SK-N-MC (cell line): Measurements from ENCODE around the gene ANGPTL1.

ENCODE experiments used
- DNase-seq: peaks from one replicate; pipeline ENCODE4 v3.0.0-alpha.2; 2011; ENCODE audit warnings: low read depth, low spot score
- H3K27ac ChIP-seq: fragments of 200-600 bp; sonication (generic); 2 replicates; pipeline ENCODE4 v1.5.1; 2016; ENCODE audit warnings: mixed run types
- H3K36me3 ChIP-seq: fragments of 200-600 bp; sonication (generic); 2 replicates; pipeline ENCODE4 v1.6.1; 2017; ENCODE audit warnings: antibody characterized with exemption, low read length, mixed read lengths; ENCODE audit not compliant: insufficient read depth
- H3K4me3 ChIP-seq: fragments of 200-600 bp; sonication (generic); 2 replicates; pipeline ENCODE4 v1.5.1; 2016
- H3K9ac ChIP-seq: fragments of 200-600 bp; sonication (generic); 2 replicates; pipeline ENCODE4 v1.8.0; 2017; ENCODE audit warnings: mixed run types, mixed read lengths; ENCODE audit not compliant: insufficient read length
- H3K9me3 ChIP-seq: fragments of 200-600 bp; sonication (generic); 2 replicates; pipeline ENCODE4 v1.6.1; 2017; ENCODE audit warnings: low read depth, mild to moderate bottlenecking, antibody characterized with exemption, low read length, moderate library complexity, mixed read lengths
- EZH2 ChIP-seq: fragments of 200-600 bp; sonication (generic); IDR thresholded peaks from one replicate; pipeline ENCODE4 v1.6.1; 2017; ENCODE audit warnings: antibody characterized with exemption
- FOXP2 ChIP-seq: optimal IDR thresholded peaks from 2 replicates; pipeline ENCODE3; 2011; ENCODE audit warnings: mild to moderate bottlenecking, moderate library complexity; ENCODE audit not compliant: insufficient read depth; ENCODE audit errors: extremely low read length, control extremely low read depth
- POLR2AphosphoS5 ChIP-seq: IDR thresholded peaks from 2 replicates; pipeline ENCODE4 v1.6.1; 2012; ENCODE audit warnings: mild to moderate bottlenecking, low read depth, low read length, borderline replicate concordance

ANGPTL1 gene

DNA sequence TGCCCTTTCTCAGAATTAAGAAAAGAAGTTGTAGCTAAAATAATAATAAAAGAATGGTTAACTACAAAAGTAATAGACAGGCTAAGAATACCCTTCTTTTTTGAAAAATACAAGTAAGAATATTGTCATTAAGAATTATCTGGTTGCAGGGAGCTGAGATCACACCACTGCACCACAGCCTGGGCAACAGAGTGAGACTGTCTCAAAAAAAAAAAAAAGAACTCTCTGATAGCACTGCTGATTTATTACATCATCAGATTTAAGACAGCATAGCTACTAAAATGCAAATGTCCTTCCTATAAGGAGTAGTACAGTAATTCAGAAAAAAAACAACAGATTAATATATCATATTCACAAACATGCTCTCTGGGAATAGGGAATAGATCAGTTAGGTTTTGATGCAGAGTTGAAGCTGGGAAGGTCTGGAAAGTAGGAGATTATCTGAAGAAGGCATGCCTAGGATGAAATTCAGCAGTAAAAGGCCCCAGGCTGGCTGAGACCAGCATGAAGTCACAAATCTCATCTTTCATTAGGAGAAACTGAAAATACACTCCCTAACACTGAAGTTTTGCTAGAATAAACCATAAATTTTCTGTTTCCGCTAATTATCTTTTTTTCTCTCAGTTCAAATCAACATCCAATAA, 30.7 kb upstream of the ANGPTL1 start:
- no peaks in the 10 kb centered on the region for H3K9me3 ChIP-seq
- no peak overlapping the region for H3K9ac ChIP-seq
- no peak overlapping the region for H3K27ac ChIP-seq
- H3K4me3 ChIP-seq: no peak overlapping the region
- DNase-seq: no peak
- TF ChIP-seq POLR2AphosphoS5 (no peak), FOXP2 (no peak), EZH2 (no peak)
- H3K36me3 ChIP-seq: no peaks in the 10 kb centered on the region; the same call in 1 of the 2 replicates

DNA sequence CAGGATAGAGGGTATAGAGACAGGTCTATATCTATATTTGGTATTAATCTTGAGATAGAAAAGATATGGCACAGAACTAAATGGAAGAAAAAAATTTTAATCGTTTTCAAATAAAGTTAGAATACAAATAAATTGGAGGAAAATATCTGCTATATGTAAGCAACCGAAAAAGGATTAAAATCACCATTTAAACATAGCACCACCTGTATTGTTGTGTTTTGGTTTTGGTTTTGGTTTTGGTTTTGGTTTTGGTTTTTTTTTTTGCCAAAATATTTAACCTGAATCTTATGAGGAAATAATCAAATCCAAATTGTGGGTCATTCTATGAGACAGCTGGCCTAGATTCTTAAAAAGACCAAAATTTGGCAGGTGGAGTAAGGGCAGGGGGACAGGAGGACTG, 28.5 kb upstream of the ANGPTL1 start:
- H3K9ac ChIP-seq: no peak overlapping the region
- no peak overlapping the region for H3K27ac ChIP-seq
- DNase-seq: no peak
- no peak overlapping the region for H3K4me3 ChIP-seq
- no peak for TF ChIP-seq EZH2
- TF ChIP-seq POLR2AphosphoS5: no peak
- no peak for TF ChIP-seq FOXP2
- H3K9me3 ChIP-seq: no peaks in the 10 kb centered on the region
- H3K36me3 ChIP-seq: no peaks in the 10 kb centered on the region; the same call in 1 of the 2 replicates

DNA sequence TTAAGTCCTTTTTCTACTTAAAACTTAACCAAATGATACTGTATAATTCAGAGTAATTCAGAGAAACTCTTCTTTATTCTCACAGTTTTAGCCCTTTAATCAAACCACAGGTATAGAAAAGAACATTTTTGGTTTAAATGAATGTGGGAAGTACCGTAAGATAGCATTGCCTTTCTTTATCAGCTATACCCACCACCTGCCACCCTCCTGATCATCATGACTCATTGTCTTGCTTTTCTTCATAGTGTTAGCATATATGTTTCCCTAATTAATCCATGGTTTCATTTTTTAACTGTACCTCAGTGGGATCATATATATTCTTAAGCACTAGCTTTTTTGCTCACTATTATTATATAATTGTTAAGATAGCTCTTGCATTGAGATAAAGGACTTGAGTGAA, 27.5 kb upstream of the ANGPTL1 start:
- no peaks in the 10 kb centered on the region; the same call in 1 of the 2 replicates for H3K36me3 ChIP-seq

DNA sequence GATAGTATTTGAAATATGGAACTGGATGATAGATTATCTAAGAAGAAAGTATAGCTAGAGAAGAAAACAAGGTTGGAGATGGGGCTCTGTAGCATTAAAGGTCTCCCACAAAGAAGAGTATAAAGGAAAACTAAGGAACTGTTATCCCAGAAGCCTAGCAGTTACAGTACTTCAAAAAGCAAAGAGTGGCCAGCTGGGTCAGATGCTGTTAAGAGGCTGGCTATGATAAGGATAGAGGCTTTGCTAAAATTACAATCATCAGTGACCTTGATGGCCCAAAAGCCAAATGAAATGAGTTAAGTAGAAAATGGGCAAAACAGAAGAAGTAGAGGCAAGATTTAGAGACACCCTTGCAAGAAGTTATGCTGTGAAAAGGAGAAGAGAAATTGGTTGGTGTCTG, 25.1 kb upstream of the ANGPTL1 start:
- no peak overlapping the region for H3K4me3 ChIP-seq
- no peak overlapping the region for H3K9ac ChIP-seq
- no peak for DNase-seq
- no peak for TF ChIP-seq EZH2
- TF ChIP-seq POLR2AphosphoS5: no peak
- no peak for TF ChIP-seq FOXP2
- no peaks in the 10 kb centered on the region; the same call in 1 of the 2 replicates for H3K36me3 ChIP-seq
- H3K27ac ChIP-seq: no peak overlapping the region
- no peaks in the 10 kb centered on the region for H3K9me3 ChIP-seq

More for the DNA sequence above, 27.5 kb upstream of the ANGPTL1 start:
- no peak overlapping the region for H3K4me3 ChIP-seq
- H3K9ac ChIP-seq: no peak overlapping the region
- H3K27ac ChIP-seq: no peak overlapping the region
- no peaks in the 10 kb centered on the region for H3K9me3 ChIP-seq
- DNase-seq: no peak
- TF ChIP-seq EZH2 (no peak), FOXP2 (no peak), POLR2AphosphoS5 (no peak)

DNA sequence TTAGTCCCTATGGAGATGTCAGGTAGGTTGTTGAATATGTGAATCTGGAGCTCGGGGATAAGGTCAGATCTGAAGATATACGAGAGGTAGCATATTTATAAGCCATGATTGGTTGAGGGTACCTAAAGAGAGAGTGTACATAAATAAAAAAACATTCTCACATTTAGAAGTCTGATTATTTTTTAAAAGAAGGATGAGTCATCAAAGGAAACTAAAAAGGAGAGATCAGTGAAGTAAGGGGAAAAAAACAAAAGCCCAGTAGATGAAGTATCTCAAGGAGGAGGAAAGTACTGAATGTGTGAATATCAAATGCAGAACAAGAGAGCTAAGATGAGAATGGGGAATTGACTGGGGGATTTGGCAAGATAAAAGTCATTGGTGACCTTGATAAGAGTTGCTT, 15.7 kb upstream of the ANGPTL1 start:
- H3K27ac ChIP-seq: no peak overlapping the region
- no peak for DNase-seq
- H3K9ac ChIP-seq: no peak overlapping the region
- H3K4me3 ChIP-seq: no peak overlapping the region
- H3K9me3 ChIP-seq: no peaks in the 10 kb centered on the region
- peaks cover 4% of the 10 kb centered on the region; the same call in 1 of the 2 replicates for H3K36me3 ChIP-seq
- TF ChIP-seq EZH2: no peak
- no peak for TF ChIP-seq POLR2AphosphoS5
- TF ChIP-seq FOXP2: no peak

DNA sequence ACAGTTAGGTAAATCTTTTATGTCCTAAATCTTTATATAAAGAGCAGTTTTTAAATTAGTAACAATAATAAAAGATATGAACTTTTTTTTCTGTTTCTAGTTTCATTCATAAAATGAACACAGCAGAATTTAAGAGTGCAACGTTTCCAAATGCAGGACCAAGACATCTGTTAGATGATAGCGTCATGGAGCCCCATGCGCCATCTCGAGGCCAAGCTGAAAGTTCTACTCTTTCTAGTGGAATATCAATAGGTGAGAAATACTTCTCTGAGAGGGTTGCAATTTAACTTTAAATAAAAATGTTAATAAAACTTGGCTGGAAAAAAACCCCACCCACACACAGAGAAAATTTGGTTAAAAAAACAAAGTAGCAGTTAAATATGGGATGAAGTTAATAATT, 15.0 kb upstream of the ANGPTL1 start:
- Histone ChIP-seq H3K9ac (no peak overlapping the region), H3K36me3 (peaks cover 4% of the 10 kb centered on the region; the same call in 1 of the 2 replicates), H3K4me3 (no peak overlapping the region), H3K27ac (no peak overlapping the region), H3K9me3 (no peaks in the 10 kb centered on the region)
- DNase-seq: no peak
- TF ChIP-seq POLR2AphosphoS5 (no peak), EZH2 (no peak), FOXP2 (no peak)

DNA sequence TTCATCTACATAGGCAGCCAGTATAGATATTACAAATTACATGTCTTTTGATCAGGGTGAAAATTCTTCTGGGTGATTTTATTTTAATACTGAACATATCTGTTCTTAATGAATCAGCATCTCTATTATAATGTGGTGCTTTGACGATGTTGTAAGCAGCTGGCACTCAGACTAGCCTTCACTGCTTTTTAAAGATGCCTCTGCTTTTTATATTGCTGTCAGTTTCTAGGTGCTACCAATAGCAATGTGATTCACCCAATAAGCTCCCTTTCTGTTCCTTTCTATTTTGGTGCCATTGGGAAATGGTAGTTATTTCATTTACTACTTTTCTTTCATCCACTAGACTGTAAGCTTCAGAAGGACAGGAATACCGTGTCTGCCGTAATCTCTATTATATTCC, 11.1 kb upstream of the ANGPTL1 start:
- TF ChIP-seq FOXP2 (no peak), POLR2AphosphoS5 (no peak), EZH2 (no peak)
- Histone ChIP-seq H3K9ac (no peak overlapping the region), H3K36me3 (peaks cover 4% of the 10 kb centered on the region; the same call in 1 of the 2 replicates), H3K4me3 (no peak overlapping the region), H3K9me3 (no peaks in the 10 kb centered on the region), H3K27ac (no peak overlapping the region)
- DNase-seq: no peak

DNA sequence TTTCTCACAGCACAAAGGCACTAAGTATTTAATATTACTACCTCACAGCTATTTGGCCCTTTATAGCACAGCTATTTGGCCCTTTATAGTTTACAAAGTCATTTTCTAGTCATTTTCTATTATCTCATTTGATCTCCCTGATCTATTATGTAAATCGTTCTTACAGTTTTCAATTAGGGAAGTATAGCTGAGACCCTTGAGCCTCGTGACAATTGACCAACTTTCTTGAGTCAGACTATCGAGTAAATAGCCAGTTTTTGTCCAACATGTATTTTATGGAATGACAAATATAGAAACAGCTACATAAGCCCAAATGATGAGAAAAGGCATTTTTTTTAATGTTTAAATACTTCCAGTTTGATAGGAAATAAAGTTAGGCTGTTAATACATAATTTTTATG, 7.0 kb upstream of the ANGPTL1 start:
- H3K36me3 ChIP-seq: no peaks in the 10 kb centered on the region
- H3K9ac ChIP-seq: no peak overlapping the region
- no peak overlapping the region for H3K4me3 ChIP-seq
- DNase-seq: no peak
- H3K27ac ChIP-seq: no peak overlapping the region
- H3K9me3 ChIP-seq: no peaks in the 10 kb centered on the region
- TF ChIP-seq FOXP2 (no peak), POLR2AphosphoS5 (no peak), EZH2 (no peak)

DNA sequence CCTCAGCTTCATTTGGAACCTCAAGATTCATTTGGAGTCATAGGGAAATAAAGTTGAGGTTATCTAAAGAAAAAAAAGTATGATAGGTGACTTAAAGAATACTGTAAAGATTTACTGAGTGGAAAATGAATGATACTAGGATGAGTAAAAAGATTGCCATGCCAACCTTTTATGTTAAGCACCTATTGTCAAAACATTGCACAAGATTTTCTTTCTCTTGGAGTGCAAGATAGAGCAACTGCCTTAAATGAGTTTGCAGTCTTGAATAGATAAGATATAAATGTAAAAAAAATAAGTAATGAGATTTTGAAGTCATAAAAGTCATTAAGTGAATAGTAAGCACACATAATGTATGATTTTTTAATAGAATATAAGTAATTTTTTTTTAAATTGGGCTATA, 5.1 kb upstream of the ANGPTL1 start:
- Histone ChIP-seq H3K4me3 (no peak overlapping the region), H3K9me3 (no peaks in the 10 kb centered on the region), H3K36me3 (no peaks in the 10 kb centered on the region), H3K9ac (no peak overlapping the region), H3K27ac (no peak overlapping the region)
- no peak for TF ChIP-seq EZH2
- no peak for TF ChIP-seq POLR2AphosphoS5
- TF ChIP-seq FOXP2: no peak
- DNase-seq: no peak
